HG03045 (cell line): ENCODE data around the gene NR2C2AP.
"Not testable (repeated sequence)": the region's sequence is repeated elsewhere in the genome, so short reads cannot be mapped to it uniquely, and the experiment has no call there.

ENCODE experiments used
- ATAC-seq: cut with Tn5 transposase; IDR thresholded peaks from one replicate; pipeline ENCODE4 v1.9.1; 2021; ENCODE audit warnings: mild to moderate bottlenecking, moderate library complexity; ENCODE audit not compliant: unreplicated experiment

Gene NR2C2AP

GRCh38 chr19:19203012-19203856, at the start of gene NR2C2AP:
Gene NR2C2AP (minus strand): TSS chr19:19203414. CDS start chr19:19203060, 354 bp downstream.
- peak; percentile 59 for ATAC-seq

GRCh38 chr19:19250196-19250801, 47.1 kb upstream of the NR2C2AP start:
- ATAC-seq = no peak

GRCh38 chr19:19240476-19240875, 37.3 kb upstream of the NR2C2AP start:
- no peak for ATAC-seq

GRCh38 chr19:19239675-19240074, 36.5 kb upstream of the NR2C2AP start:
- ATAC-seq = no peak

- no peak for ATAC-seq
These were observed 35.1 kb upstream of the NR2C2AP start for GRCh38 chr19:19238126-19238894.

GRCh38 chr19:19236173-19236572, 33.0 kb upstream of the NR2C2AP start:
- no peak for ATAC-seq

DNA sequence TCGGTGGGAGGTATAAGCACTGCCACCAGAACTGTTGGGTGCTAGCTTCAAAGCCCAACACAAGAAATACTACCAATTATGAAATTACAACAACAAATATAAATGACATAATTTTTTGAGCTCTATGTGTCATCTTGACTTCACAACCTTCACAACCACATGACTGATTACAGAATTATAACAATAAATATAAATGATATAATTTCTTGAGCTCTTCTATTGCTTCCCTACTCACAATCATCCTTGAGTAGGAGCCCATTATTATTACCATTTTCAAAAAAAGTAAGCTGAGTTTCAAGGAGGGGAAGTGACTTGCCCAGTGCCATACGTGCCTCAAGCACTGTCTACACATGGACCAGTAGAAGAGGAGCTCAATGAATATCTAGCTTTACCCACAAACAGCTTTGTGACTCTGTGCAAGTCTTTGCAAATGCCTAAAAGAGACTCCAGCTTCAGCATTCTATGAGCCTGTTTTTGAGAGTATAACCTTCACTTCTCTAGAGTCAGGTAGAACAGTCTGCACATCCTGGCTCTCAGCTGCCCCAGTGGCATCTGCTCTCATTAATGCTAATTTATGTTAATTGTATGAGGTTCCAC, 31.1 kb upstream of the NR2C2AP start:
- no peak for ATAC-seq

GRCh38 chr19:19232261-19232721, 29.1 kb upstream of the NR2C2AP start:
- ATAC-seq = no peak

- ATAC-seq = no peak
These were observed 27.8 kb upstream of the NR2C2AP start for GRCh38 chr19:19230999-19231398.

- ATAC-seq = no peak
These were observed 26.5 kb upstream of the NR2C2AP start for GRCh38 chr19:19229701-19230100.

DNA sequence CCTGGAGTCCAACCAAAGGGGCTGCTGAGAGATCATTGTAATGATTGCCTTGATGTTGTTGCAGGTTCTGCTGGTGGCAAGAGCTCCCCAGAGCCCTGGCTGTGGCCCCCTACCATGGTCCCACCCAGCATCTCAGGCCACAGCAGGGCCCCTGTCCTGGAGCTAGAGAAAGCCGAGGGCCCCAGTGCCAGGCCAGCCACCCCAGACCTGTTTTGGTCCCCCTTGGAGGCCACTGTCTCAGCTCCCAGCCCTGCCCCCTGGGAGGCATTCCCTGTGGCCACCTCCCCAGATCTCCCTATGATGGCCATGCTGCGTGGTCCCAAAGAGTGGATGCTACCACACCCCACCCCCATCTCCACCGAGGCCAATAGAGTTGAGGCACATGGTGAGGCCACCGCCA, 24.0 kb upstream of the NR2C2AP start:
- no peak for ATAC-seq

DNA sequence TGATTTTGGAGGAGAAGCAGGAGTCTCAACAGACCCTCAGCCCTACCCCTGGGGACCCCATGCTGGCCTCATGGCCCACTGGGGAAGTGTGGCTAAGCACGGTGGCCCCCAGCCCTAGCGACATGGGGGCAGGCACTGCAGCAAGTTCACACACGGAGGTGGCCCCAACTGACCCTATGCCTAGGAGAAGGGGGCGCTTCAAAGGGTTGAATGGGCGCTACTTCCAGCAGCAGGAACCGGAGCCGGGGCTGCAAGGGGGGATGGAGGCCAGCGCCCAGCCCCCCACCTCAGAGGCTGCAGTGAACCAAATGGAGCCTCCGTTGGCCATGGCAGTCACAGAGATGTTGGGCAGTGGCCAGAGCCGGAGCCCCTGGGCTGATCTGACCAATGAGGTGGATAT, 23.4 kb upstream of the NR2C2AP start:
- ATAC-seq = no peak

- ATAC-seq = no peak
These were observed 23.0 kb upstream of the NR2C2AP start for GRCh38 chr19:19226204-19226603.

- peak; percentile 55 for ATAC-seq
These were observed 21.8 kb upstream of the NR2C2AP start for GRCh38 chr19:19224852-19225494.

DNA sequence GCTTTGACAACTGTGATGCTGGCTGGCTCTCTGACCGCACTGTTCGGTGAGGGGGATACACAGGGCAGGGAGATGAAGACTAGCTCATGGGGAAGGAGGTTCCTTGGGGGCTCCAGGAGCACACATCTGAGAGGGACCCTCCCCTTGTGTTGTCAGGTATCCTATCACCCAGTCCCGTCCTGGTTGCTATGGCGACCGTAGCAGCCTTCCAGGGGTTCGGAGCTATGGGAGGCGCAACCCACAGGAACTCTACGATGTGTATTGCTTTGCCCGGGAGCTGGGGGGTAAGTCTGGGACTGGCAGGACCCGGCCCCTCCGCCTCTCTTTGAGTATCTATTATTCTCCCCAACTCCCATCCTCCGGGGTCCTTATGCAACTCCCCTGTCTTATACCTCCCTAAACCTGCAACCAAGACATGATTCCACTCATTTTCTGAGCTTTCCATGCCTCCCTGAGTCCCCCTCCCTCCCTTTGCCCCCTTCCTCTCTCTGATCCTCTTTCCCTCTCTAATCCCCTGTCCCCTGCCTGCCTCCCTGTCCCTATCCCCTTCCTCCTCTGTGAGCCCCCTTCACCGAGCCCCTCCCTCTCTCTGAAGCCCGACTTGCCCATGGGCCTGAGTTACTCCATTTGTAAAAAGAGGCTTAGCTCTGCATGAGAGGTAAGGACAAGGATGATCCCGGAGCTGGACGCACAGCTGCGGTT, 21.1 kb upstream of the NR2C2AP start:
- no peak for ATAC-seq

DNA sequence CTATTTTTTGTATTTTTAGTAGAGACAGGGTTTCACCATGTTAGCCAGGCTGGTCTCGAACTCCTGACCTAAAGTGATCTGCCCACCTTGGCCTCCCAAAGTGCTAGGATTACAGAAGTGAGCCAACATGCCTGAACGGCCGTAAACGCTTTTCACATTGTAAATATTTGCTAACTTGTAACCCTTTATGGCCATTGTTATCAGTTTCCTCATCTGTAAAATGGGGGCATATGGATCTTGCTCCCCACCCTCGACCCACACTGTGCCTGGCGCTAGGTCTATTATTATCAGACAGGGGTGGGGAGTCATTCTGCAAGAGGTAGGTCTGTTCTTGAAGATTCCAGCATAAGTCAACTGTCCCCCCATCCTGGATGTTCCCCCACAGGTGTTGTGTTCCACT, 20.4 kb upstream of the NR2C2AP start:
- ATAC-seq = no peak

GRCh38 chr19:19223060-19223459, 19.8 kb upstream of the NR2C2AP start:
- ATAC-seq = no peak

DNA sequence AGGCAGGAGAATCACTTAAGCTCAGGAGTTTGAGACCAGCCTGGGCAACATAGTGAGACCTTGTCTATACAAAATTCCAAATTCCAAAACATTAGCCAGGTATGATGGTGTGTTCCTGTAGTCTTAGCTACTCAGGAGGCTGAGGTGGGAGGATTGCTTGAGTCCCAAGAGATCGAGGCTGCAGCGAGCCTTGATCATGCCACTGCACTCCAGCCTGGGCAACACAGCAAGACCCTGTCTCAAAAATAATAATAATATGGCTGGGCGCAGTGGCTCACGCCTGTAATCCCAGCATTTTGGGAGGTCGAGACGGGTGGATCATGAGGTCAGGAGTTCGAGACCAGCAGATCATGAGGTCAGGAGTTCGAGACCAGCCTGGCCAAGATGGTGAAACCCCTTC, 17.8 kb upstream of the NR2C2AP start:
- ATAC-seq = not testable (repeated sequence)

- ATAC-seq = no peak
These were observed 15.7 kb upstream of the NR2C2AP start for GRCh38 chr19:19218911-19219310.

- ATAC-seq = no peak
These were observed 13.9 kb upstream of the NR2C2AP start for GRCh38 chr19:19217099-19217498.
